ENCODE data around the gene TRIM65. TPM values are rescaled to one million over a fixed set of nuclear protein-coding genes. Genes with fewer than 3 reads are reported as not detected.

The TRIM65 gene
- total and polyA plus RNA-seq, 2 of the 13 experiments (the other 11 are each of a cell fraction or from before 2014, with no cell fraction given): 10.3 to 22.4 TPM

- TF ChIP-seq KLF12 (CRISPR knock-in tag; IDR thresholded peaks at IDR 0.05; ENCODE audit: borderline replicate concordance) (peak; percentile 36; the same call in 1 of the 2 replicates), ZSCAN30 (CRISPR knock-in tag; IDR thresholded peaks at IDR 0.05) (no peak; the same call in 1 of the 2 replicates), ZSCAN21 (CRISPR knock-in tag; IDR thresholded peaks at IDR 0.05; ENCODE audit: borderline replicate concordance) (peak; percentile 86; the same call in 1 of the 2 replicates), RFXAP (CRISPR knock-in tag; IDR thresholded peaks at IDR 0.05; ENCODE audit: borderline replicate concordance) (peak; percentile 17; the same call in 1 of the 2 replicates), HOXD1 (CRISPR knock-in tag; IDR thresholded peaks at IDR 0.05) (peak; percentile 66; the same call in 1 of the 2 replicates), BCL3 (CRISPR knock-in tag; IDR thresholded peaks at IDR 0.05) (peak; percentile 90), ZNF33A (CRISPR knock-in tag; IDR thresholded peaks at IDR 0.05; ENCODE audit: borderline replicate concordance) (no peak), ZFP91 (CRISPR knock-in tag; IDR thresholded peaks at IDR 0.05; ENCODE audit: borderline replicate concordance) (peak; percentile 66), ETV6 (CRISPR knock-in tag; conservative IDR thresholded peaks at IDR 0.05) (0 out of 2 replicates have a peak, but pooled peaks have one; percentile 54), ZNF567 (CRISPR knock-in tag; IDR thresholded peaks at IDR 0.05; ENCODE audit: borderline replicate concordance) (0 out of 2 replicates have a peak, but pooled peaks have one; percentile 11), GLMP (CRISPR knock-in tag; IDR thresholded peaks at IDR 0.05; ENCODE audit: borderline replicate concordance) (no peak), ZSCAN5A (CRISPR knock-in tag; IDR thresholded peaks at IDR 0.05; ENCODE audit: borderline replicate concordance) (peak; percentile 37; the same call in 1 of the 2 replicates), ZNF564 (CRISPR knock-in tag; IDR thresholded peaks at IDR 0.05) (no peak), KLF11 (CRISPR knock-in tag; IDR thresholded peaks at IDR 0.05) (no peak), POGK (CRISPR knock-in tag; conservative IDR thresholded peaks at IDR 0.05) (peak; percentile 93), SP2 (CRISPR knock-in tag; IDR thresholded peaks at IDR 0.05) (no peak), CCDC6 (CRISPR knock-in tag; IDR thresholded peaks at IDR 0.05) (peak; percentile 79; the same call in 1 of the 2 replicates), PRDM4 (CRISPR knock-in tag; IDR thresholded peaks at IDR 0.05; ENCODE audit: borderline replicate concordance) (no peak)
Observed at GRCh38 chr17:75877752-75878173, 19.0 kb downstream of the TRIM65 start (continued).

Data from HepG2 (cell line).